Uterus (tissue), 4 donors: ENCODE data around the gene MAP1LC3A. TPM values are rescaled to one million over a fixed set of nuclear protein-coding genes. Genes with fewer than 3 reads are reported as not detected.

ENCODE experiments used
- DNase-seq, 2 donors: peaks; one replicate each; pipeline ENCODE4 v3.0.0-alpha.2; 2019 to 2020
- H3K27ac ChIP-seq, 2 donors: fragments of 200-600 bp; sonication (generic); 1 replicate in 1 of 2; 2 replicates in 1 of 2; pipeline ENCODE4 v1.5.1; 2016 to 2018
- H3K27me3 ChIP-seq, 2 donors: fragments of 200-600 bp; sonication (generic); one replicate each; pipeline ENCODE4 v1.5.1; 2018 to 2019; ENCODE audit warnings: control low read depth in 1 of 2
- H3K36me3 ChIP-seq, 2 donors: fragments of 200-600 bp; sonication (generic); one replicate each; pipeline ENCODE4 v1.5.1; 2019; ENCODE audit warnings: control low read depth in 1 of 2
- H3K4me1 ChIP-seq, 2 donors: fragments of 200-600 bp; sonication (generic); one replicate each; pipeline ENCODE4 v1.5.1; 2018 to 2019; ENCODE audit warnings: control low read depth in 1 of 2
- H3K4me3 ChIP-seq, 2 donors: fragments of 200-600 bp; sonication (generic); 1 replicate in 1 of 2; 2 replicates in 1 of 2; pipeline ENCODE4 v1.5.1; 2018 to 2019; ENCODE audit warnings: mild to moderate bottlenecking in 1 of 2
- H3K9me3 ChIP-seq, 2 donors: fragments of 200-600 bp; sonication (generic); one replicate each; pipeline ENCODE4 v1.5.1; 2019; ENCODE audit warnings: control low read depth in 1 of 2
- CTCF ChIP-seq, 4 experiments: fragments of 200-600 bp in 2 of 4; fragments of 450-650 bp in 2 of 4; sonication (generic) in 2 of 4; IDR thresholded peaks; one replicate each; pipeline ENCODE4 v1.5.1; 2016 to 2019; ENCODE audit warnings: antibody characterized with exemption in 4 of 4, mild to moderate bottlenecking in 2 of 4, moderate library complexity in 1 of 4
- POLR2A ChIP-seq, 2 donors: fragments of 450-650 bp; IDR thresholded peaks; one replicate each; pipeline ENCODE4 v1.6.1; 2016; ENCODE audit warnings: antibody characterized with exemption in 2 of 2, mild to moderate bottlenecking in 1 of 2, moderate library complexity in 1 of 2
- intact Hi-C: fragments of 100-400 bp; cut with DNase I; formaldehyde crosslinking; loops from one replicate; pipeline ENCODE4 v1.15.1; 2023; ENCODE audit warnings: low total_unique reads
- total RNA-seq, 4 donors: library from RNA; depleted of rRNA in 3 of 4; stranded (reverse); fragments of >200 nt in 3 of 4; gene quantifications; one replicate each; pipeline versions ENCODE4 v1.1.0 to v1.2.4, GENCODE V29; 2014 to 2023
- donor health status: DM: yes; HTN: yes; CAD: no.

The MAP1LC3A gene
- total RNA-seq, 4 donors from 2014 or later = 6.7 to 57.1 (median 20.0) TPM

GRCh38 chr20:34527016-34527415 is 31.5 kb upstream of the MAP1LC3A start:
- Histone ChIP-seq H3K27me3 (no peaks in the 10 kb centered on the region), H3K36me3 (no peaks in the 10 kb centered on the region), H3K9me3 (no peaks in the 10 kb centered on the region), H3K4me1 (peaks cover 5 to 13% of the 10 kb centered on the region in 2 donors), H3K27ac (peak overlapping the region; percentile 76 to 88), H3K4me3 (no peak overlapping the region)
- intact Hi-C loops = no loop called here
- TF ChIP-seq CTCF (IDR thresholded peaks at IDR 0.05) = no peak
- TF ChIP-seq POLR2A (IDR thresholded peaks at IDR 0.05) = no peak
- no peak for DNase-seq

GRCh38 chr20:34528921-34529297 is 29.6 kb upstream of the MAP1LC3A start:
- no peaks in the 10 kb centered on the region for H3K36me3 ChIP-seq
- H3K27me3 ChIP-seq = no peaks in the 10 kb centered on the region
- H3K4me3 ChIP-seq = no peak overlapping the region
- H3K4me1 ChIP-seq = peaks cover 5 to 10% of the 10 kb centered on the region in 2 donors
- H3K9me3 ChIP-seq = no peaks in the 10 kb centered on the region
- intact Hi-C loops = no loop called here
- TF ChIP-seq CTCF (IDR thresholded peaks at IDR 0.05) = no peak
- TF ChIP-seq POLR2A (IDR thresholded peaks at IDR 0.05) = no peak
- no peak overlapping the region for H3K27ac ChIP-seq
- no peak for DNase-seq

DNA sequence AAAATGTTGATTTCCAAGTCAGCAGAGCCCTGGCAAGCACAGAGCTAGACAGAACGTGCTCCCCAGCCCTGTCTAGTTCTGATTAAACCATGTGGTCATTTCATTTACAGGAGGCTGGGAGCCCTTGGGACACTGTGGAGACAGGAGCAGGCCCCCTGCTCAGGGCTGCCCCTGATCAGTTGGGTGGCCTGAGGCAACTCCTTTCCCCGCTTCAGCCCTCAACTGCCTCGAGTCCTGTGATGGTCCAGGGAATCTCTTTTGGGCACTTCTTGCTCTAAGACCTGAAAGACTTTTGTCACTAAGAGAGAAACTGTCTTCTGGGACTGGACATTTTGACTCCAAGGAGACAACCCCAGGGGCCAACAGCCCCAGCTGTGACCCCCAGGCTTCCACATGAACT is 28.8 kb upstream of the MAP1LC3A start:
- no peak for TF ChIP-seq CTCF (IDR thresholded peaks at IDR 0.05)
- TF ChIP-seq POLR2A (IDR thresholded peaks at IDR 0.05) = no peak
- no peaks in the 10 kb centered on the region for H3K36me3 ChIP-seq
- intact Hi-C loops = no loop called here
- H3K4me3 ChIP-seq = no peak overlapping the region
- no peak for DNase-seq
- no peaks in the 10 kb centered on the region for H3K9me3 ChIP-seq
- H3K27ac ChIP-seq = no peak overlapping the region
- peaks cover 5 to 10% of the 10 kb centered on the region in 2 donors for H3K4me1 ChIP-seq
- H3K27me3 ChIP-seq = no peaks in the 10 kb centered on the region

- Histone ChIP-seq H3K27ac (no peak overlapping the region), H3K9me3 (no peaks in the 10 kb centered on the region), H3K36me3 (no peaks in the 10 kb centered on the region), H3K4me1 (peaks cover 5 to 10% of the 10 kb centered on the region in 2 donors), H3K27me3 (no peaks in the 10 kb centered on the region), H3K4me3 (no peak overlapping the region)
- DNase-seq = no peak
- no peak for TF ChIP-seq POLR2A (IDR thresholded peaks at IDR 0.05)
- intact Hi-C loops = no loop called here
Measured at GRCh38 chr20:34530342-34530741, 28.2 kb upstream of the MAP1LC3A start.

GRCh38 chr20:34531608-34532265 is 26.8 kb upstream of the MAP1LC3A start:
- no peaks in the 10 kb centered on the region for H3K4me1 ChIP-seq
- H3K36me3 ChIP-seq = no peaks in the 10 kb centered on the region
- H3K4me3 ChIP-seq = no peak overlapping the region
- no peaks in the 10 kb centered on the region for H3K9me3 ChIP-seq
- TF ChIP-seq POLR2A (IDR thresholded peaks at IDR 0.05) = no peak
- no peak for TF ChIP-seq CTCF (IDR thresholded peaks at IDR 0.05)
- DNase-seq = no peak
- no peak overlapping the region for H3K27ac ChIP-seq
- no peaks in the 10 kb centered on the region for H3K27me3 ChIP-seq
- intact Hi-C loops = no loop called here

DNA sequence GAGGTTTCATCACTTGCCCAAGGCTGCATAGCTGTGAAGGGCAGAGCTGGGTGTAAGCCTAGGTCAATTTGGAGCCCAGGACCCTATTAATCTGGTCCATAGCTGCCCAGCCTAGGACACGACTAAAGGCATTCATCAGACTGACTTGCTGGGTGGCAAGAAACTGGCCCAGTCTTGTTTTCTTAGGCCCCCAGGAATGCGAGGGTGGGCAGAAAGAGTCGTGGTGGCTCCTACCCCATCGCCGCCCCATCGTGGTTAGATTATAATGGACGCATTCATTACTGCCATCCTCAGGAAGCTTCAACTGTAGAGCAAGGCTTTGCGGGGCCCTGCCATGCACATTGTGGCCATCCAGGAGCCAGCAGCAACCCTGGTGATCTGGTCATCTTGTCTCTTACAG is 26.2 kb upstream of the MAP1LC3A start:
- no peaks in the 10 kb centered on the region for H3K9me3 ChIP-seq
- no peaks in the 10 kb centered on the region for H3K27me3 ChIP-seq
- intact Hi-C loops = no loop called here
- H3K4me1 ChIP-seq = no peaks in the 10 kb centered on the region
- H3K27ac ChIP-seq = no peak overlapping the region
- no peak for DNase-seq
- no peaks in the 10 kb centered on the region for H3K36me3 ChIP-seq
- no peak overlapping the region for H3K4me3 ChIP-seq
- TF ChIP-seq CTCF (IDR thresholded peaks at IDR 0.05) (no peak), POLR2A (IDR thresholded peaks at IDR 0.05) (no peak)
